ENCODE measurements around the gene KRTAP5-10.
"Not testable (repeated sequence)": the region's sequence is repeated elsewhere in the genome, so short reads cannot be mapped to it uniquely, and the experiment has no call there.

Gene KRTAP5-10

GRCh38 chr11:71565263-71565662 is at the start of gene KRTAP5-10:
KRTAP5-10 (plus strand) TSS chr11:71565563; CDS start chr11:71565588, 25 bp downstream.
- no peak for DNase-seq

- peak; percentile 44 for DNase-seq
These were observed 46.6 kb upstream of the KRTAP5-10 start for GRCh38 chr11:71518506-71519471.

GRCh38 chr11:71519546-71519945 is 45.8 kb upstream of the KRTAP5-10 start:
- DNase-seq: no peak

GRCh38 chr11:71525188-71525937 is 40.0 kb upstream of the KRTAP5-10 start:
- no peak for DNase-seq

GRCh38 chr11:71525938-71526495 is 39.3 kb upstream of the KRTAP5-10 start:
- DNase-seq: no peak

- not testable (repeated sequence) for DNase-seq
These were observed 38.4 kb upstream of the KRTAP5-10 start, which contains the start of gene KRTAP5-7 for GRCh38 chr11:71526796-71527575. KRTAP5-7 (plus strand) TSS chr11:71527267; CDS start chr11:71527301, 34 bp downstream.

GRCh38 chr11:71527576-71528210 is 37.7 kb upstream of the KRTAP5-10 start:
- no peak for DNase-seq

GRCh38 chr11:71530602-71531001 is 34.8 kb upstream of the KRTAP5-10 start:
- DNase-seq: no peak

GRCh38 chr11:71532036-71532610 is 33.2 kb upstream of the KRTAP5-10 start:
- DNase-seq: no peak

- not testable (repeated sequence) for DNase-seq
These were observed 30.4 kb upstream of the KRTAP5-10 start for GRCh38 chr11:71534711-71535608.

GRCh38 chr11:71535825-71536224 is 29.5 kb upstream of the KRTAP5-10 start:
- DNase-seq: no peak

GRCh38 chr11:71537537-71537936 is 27.8 kb upstream of the KRTAP5-10 start:
- DNase-seq: no peak

- DNase-seq: not testable (repeated sequence)
These were observed 27.2 kb upstream of the KRTAP5-10 start, which contains the start of gene KRTAP5-8 for GRCh38 chr11:71537977-71538665. KRTAP5-8 (plus strand) TSS chr11:71538025; CDS start chr11:71538056, 31 bp downstream.

GRCh38 chr11:71538666-71538990 is 26.7 kb upstream of the KRTAP5-10 start:
- DNase-seq: no peak

- DNase-seq: no peak
These were observed 26.3 kb upstream of the KRTAP5-10 start for GRCh38 chr11:71539017-71539416.

- not testable (repeated sequence) for DNase-seq
These were observed 25.4 kb upstream of the KRTAP5-10 start for GRCh38 chr11:71539971-71540370.

- not testable (repeated sequence) for DNase-seq
These were observed 24.6 kb upstream of the KRTAP5-10 start for GRCh38 chr11:71540521-71541304.

GRCh38 chr11:71542382-71542781 is 23.0 kb upstream of the KRTAP5-10 start:
- no peak for DNase-seq

Data from activated effector memory CD4-positive, alpha-beta T cell treated with anti-CD3 and anti-CD28 coated beads, Interleukin-2, amount 50 U/mL, for 16 hours (primary cell).